Right lobe of liver (tissue), 6 donors: ENCODE results near the gene CEACAM5. TPM values are rescaled to one million over a fixed set of nuclear protein-coding genes. Genes with fewer than 3 reads are reported as not detected.

Experiments
- ATAC-seq, 4 donors: fragments of 200-7000 bp; cut with Tn5 transposase; one replicate each; pipeline ENCODE4 v1.9.1; 2020; ENCODE audit warnings: mild to moderate bottlenecking in 4 of 4, moderate library complexity in 4 of 4
- DNase-seq, 3 donors: peaks; one replicate each; pipeline ENCODE4 v3.0.0-alpha.2; 2020
- H3K27ac ChIP-seq, 3 donors: fragments of 200-600 bp; one replicate each; pipeline ENCODE4 v1.8.0; 2022
- H3K27me3 ChIP-seq, 2 donors: fragments of 200-600 bp; one replicate each; pipeline ENCODE4 v1.8.0; 2022
- H3K36me3 ChIP-seq, 4 donors: fragments of 200-600 bp; sonication (generic) in 1 of 4; one replicate each; pipeline versions ENCODE4 v1.5.1 to v1.8.0; 2017 to 2022; ENCODE audit warnings: control low read depth in 1 of 4
- H3K4me1 ChIP-seq, 4 donors: fragments of 200-600 bp; sonication (generic) in 1 of 4; one replicate each; pipeline versions ENCODE4 v1.5.1 to v1.8.0; 2017 to 2022; ENCODE audit warnings: control low read depth in 1 of 4
- H3K4me3 ChIP-seq, 3 donors: fragments of 200-600 bp; one replicate each; pipeline ENCODE4 v1.8.0; 2022
- H3K9me3 ChIP-seq, 4 donors: fragments of 200-600 bp; sonication (generic) in 1 of 4; one replicate each; pipeline versions ENCODE4 v1.5.1 to v1.8.0; 2017 to 2022; ENCODE audit warnings: control low read depth in 1 of 4
- CTCF ChIP-seq, 4 donors: fragments of 200-600 bp in 3 of 4; fragments of 450-650 bp in 1 of 4; IDR thresholded peaks; one replicate each; pipeline versions ENCODE4 v1.5.1 to v1.8.0; 2016 to 2022; ENCODE audit warnings: antibody characterized with exemption in 4 of 4, mild to moderate bottlenecking in 2 of 4
- POLR2A ChIP-seq: fragments of 450-650 bp; IDR thresholded peaks from one replicate; pipeline ENCODE4 v1.6.1; 2017; ENCODE audit warnings: antibody characterized with exemption, mild to moderate bottlenecking
- WGBS: methylation state at CpG from one replicate; pipeline ENCODE4 v1.1.6; 2018; ENCODE audit warnings: low coverage, low lambda C conversion rate; ENCODE audit not compliant: insufficient coverage; ENCODE audit errors: missing lambda C conversion rate; 5-methylcytosine and 5-hydroxymethylcytosine counted together
- intact Hi-C, 2 donors: fragments of 100-400 bp; cut with DNase I; formaldehyde crosslinking; loops; one replicate each; pipeline versions ENCODE4 v1.11.2 to v1.14.1; 2022
- long read RNA-seq: library from polyadenylated mRNA; unstranded; transcript quantifications from one replicate; pipeline ENCODE4 v2.0.0, GENCODE V29; 2019
- total RNA-seq, 6 experiments: library from RNA; depleted of rRNA in 2 of 6; stranded (reverse); fragments of >200 nt in 2 of 6; fragmentation: NEBNext Ultra II Directional in 3 of 6; extraction: Animal tissue kit (Norgen Biotek cat#: 25700) in 3 of 6; gene quantifications; one replicate each; pipeline versions ENCODE4 v1.1.0 to v1.2.4, GENCODE V29; 2016 to 2023
- donor health status: DM: no; HTN: yes; CAD: no.
- donor health status: DM: no; HTN: no; CAD: no.
- donor health status: DM: no; HTN: no; CAD: no.
- donor health status: DM: no; HTN: yes; CAD: no.
- donor health status: DM: no; HTN: yes; CAD: no.

CEACAM5 gene
- total RNA-seq: not detected
- long read RNA-seq: 0 reads

- ATAC-seq (no peak), DNase-seq (peak in 1 of 3 donors; percentile 24)
- Histone ChIP-seq H3K27me3 (no peaks in the 10 kb centered on the region), H3K36me3 (no peaks in the 10 kb centered on the region), H3K27ac (no peak within 1 kb of the TSS), H3K9me3 (no peaks in the 10 kb centered on the region), H3K4me3 (no peak within 1 kb of the TSS), H3K4me1 (no peaks in the 10 kb centered on the region)
- intact Hi-C loops: no loop called here
- no peak for TF ChIP-seq CTCF (IDR thresholded peaks at IDR 0.05)
- TF ChIP-seq POLR2A: no peak
- 20% methylated on average over 4 of the region's 4 CpGs for WGBS
These were observed at the start of gene CEACAM5 for GRCh38 chr19:41708481-41708880. CEACAM5 (plus strand) TSS chr19:41708626; CDS start chr19:41708732, 106 bp downstream.

GRCh38 chr19:41666075-41666474 lies 42.4 kb upstream of the CEACAM5 start:
- Histone ChIP-seq H3K4me3 (no peak overlapping the region), H3K4me1 (no peaks in the 10 kb centered on the region), H3K27ac (no peak overlapping the region), H3K36me3 (no peaks in the 10 kb centered on the region), H3K9me3 (no peaks in the 10 kb centered on the region), H3K27me3 (peaks cover 0 to 3% of the 10 kb centered on the region in 2 donors)
- WGBS: 46% methylated on average over 2 of the region's 2 CpGs
- TF ChIP-seq POLR2A: no peak
- TF ChIP-seq CTCF (IDR thresholded peaks at IDR 0.05): no peak
- no peak for ATAC-seq
- no peak for DNase-seq
- intact Hi-C loops: no loop called here

DNA sequence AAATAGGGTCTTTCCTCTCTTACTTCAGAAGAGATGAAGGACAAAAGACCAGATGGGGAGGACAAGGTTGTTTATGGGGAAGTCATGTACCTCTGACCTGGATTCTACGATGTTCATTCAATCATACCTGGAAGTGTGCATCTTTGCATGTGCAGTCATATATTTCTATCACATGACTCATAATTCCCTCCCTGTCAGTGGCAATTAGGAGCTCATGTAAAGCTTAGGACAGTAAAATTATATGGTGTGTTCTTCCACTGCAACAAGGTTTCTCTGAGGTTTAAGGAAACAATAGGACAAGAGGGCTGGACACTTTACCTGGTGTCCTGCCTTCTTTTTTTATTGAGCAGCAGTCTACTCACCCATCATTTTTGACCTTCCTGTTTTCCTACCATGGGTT lies 40.1 kb upstream of the CEACAM5 start:
- WGBS: 47% methylated on average over 1 of the region's 1 CpG
- DNase-seq (no peak), ATAC-seq (no peak)
- H3K4me3 ChIP-seq: no peak overlapping the region
- no peaks in the 10 kb centered on the region for H3K4me1 ChIP-seq
- TF ChIP-seq CTCF (IDR thresholded peaks at IDR 0.05) (no peak), POLR2A (no peak)
- no peaks in the 10 kb centered on the region for H3K36me3 ChIP-seq
- no peaks in the 10 kb centered on the region for H3K9me3 ChIP-seq
- intact Hi-C loops: no loop called here
- H3K27me3 ChIP-seq: peaks cover 0 to 3% of the 10 kb centered on the region in 2 donors
- H3K27ac ChIP-seq: no peak overlapping the region

- Histone ChIP-seq H3K4me1 (no peaks in the 10 kb centered on the region), H3K27me3 (peaks cover 0 to 3% of the 10 kb centered on the region in 2 donors), H3K27ac (no peak overlapping the region), H3K9me3 (no peaks in the 10 kb centered on the region), H3K36me3 (no peaks in the 10 kb centered on the region), H3K4me3 (no peak overlapping the region)
- no peak for TF ChIP-seq POLR2A
- TF ChIP-seq CTCF (IDR thresholded peaks at IDR 0.05): no peak
- ATAC-seq: no peak
- no peak for DNase-seq
- intact Hi-C loops: no loop called here
These were observed 37.7 kb upstream of the CEACAM5 start for GRCh38 chr19:41670755-41671154.

DNA sequence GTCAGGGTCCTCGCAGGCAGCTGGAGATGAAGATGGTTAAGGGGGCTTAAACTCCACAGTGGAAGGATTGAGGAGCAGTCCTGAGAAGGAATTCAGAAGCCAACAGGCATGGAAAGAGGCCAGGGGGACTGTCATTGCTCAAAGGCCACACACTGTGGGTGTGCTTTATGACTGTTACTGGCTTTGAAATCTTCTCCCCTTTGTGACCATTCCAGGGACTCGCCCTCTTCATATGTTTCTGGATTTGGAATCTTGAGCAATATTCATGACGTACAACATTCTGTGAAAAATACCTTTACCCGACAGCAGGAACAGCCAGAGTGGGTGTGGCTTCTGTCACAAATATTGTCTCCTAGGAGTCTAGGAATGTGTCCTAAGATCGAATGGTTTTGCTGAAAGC lies 36.9 kb upstream of the CEACAM5 start:
- DNase-seq (no peak), ATAC-seq (no peak)
- H3K27me3 ChIP-seq: peaks cover 0 to 3% of the 10 kb centered on the region in 2 donors
- no peaks in the 10 kb centered on the region for H3K4me1 ChIP-seq
- no peak overlapping the region for H3K4me3 ChIP-seq
- WGBS: 47% methylated on average over 5 of the region's 5 CpGs
- H3K27ac ChIP-seq: no peak overlapping the region
- H3K36me3 ChIP-seq: no peaks in the 10 kb centered on the region
- H3K9me3 ChIP-seq: no peaks in the 10 kb centered on the region
- intact Hi-C loops: no loop called here
- TF ChIP-seq POLR2A (no peak), CTCF (IDR thresholded peaks at IDR 0.05) (no peak)
